Cardiac muscle cell (in vitro differentiated cells and primary cell): ENCODE data around the gene KLF16. TPM values are rescaled to one million over a fixed set of nuclear protein-coding genes. Genes with fewer than 3 reads are reported as not detected.

Source experiments
- DNase-seq, 2 donors: peaks; one replicate each; pipeline versions ENCODE4 v3.0.0 to v3.0.0-alpha.2; 2010 to 2017; ENCODE audit warnings: low read depth in 1 of 2, low spot score in 1 of 2
- H3K27ac ChIP-seq: fragments of 200-600 bp; sonication (generic); 2 replicates; pipeline ENCODE4 v1.5.1; 2016
- H3K27me3 ChIP-seq: fragments of 200-600 bp; sonication (generic); 2 replicates; pipeline ENCODE4 v1.6.0; 2016; ENCODE audit warnings: control low read depth
- H3K36me3 ChIP-seq: fragments of 200-600 bp; sonication (generic); 2 replicates; pipeline ENCODE4 v1.5.1; 2016; ENCODE audit warnings: control low read depth
- H3K4me1 ChIP-seq: fragments of 200-600 bp; sonication (generic); 2 replicates; pipeline ENCODE4 v1.8.1; 2017; ENCODE audit warnings: low read depth, mild to moderate bottlenecking, mixed run types
- H3K4me3 ChIP-seq: fragments of 200-600 bp; sonication (generic); 2 replicates; pipeline ENCODE4 v1.5.1; 2016; ENCODE audit warnings: mild to moderate bottlenecking
- H3K9me3 ChIP-seq: fragments of 200-600 bp; sonication (generic); 2 replicates; pipeline ENCODE4 v1.5.1; 2017; ENCODE audit warnings: low read depth, mild to moderate bottlenecking, control low read depth
- polyA plus RNA-seq: library from polyadenylated mRNA; unstranded; fragments of >200 nt; fragmentation: Nextera tagmentation; extraction: Ambion mirVana; gene quantifications from 2 replicates; pipeline ENCODE4 v1.2.1, GENCODE V29; 2016
- total RNA-seq: library from RNA; depleted of rRNA; stranded (reverse); fragments of >200 nt; gene quantifications from 2 replicates; pipeline ENCODE4 v1.2.3, GENCODE V29; 2016
- TF ChIP-seq, protein P1 (sequence below): IDR thresholded peaks from 2 replicates; pipeline ENCODE4 v1.5.1; 2012; ENCODE audit warnings: low read depth, mild to moderate bottlenecking, low read length

The KLF16 gene
- total and polyA plus RNA-seq, 2 experiments from 2014 or later: 9.1 to 9.3 TPM

DNA sequence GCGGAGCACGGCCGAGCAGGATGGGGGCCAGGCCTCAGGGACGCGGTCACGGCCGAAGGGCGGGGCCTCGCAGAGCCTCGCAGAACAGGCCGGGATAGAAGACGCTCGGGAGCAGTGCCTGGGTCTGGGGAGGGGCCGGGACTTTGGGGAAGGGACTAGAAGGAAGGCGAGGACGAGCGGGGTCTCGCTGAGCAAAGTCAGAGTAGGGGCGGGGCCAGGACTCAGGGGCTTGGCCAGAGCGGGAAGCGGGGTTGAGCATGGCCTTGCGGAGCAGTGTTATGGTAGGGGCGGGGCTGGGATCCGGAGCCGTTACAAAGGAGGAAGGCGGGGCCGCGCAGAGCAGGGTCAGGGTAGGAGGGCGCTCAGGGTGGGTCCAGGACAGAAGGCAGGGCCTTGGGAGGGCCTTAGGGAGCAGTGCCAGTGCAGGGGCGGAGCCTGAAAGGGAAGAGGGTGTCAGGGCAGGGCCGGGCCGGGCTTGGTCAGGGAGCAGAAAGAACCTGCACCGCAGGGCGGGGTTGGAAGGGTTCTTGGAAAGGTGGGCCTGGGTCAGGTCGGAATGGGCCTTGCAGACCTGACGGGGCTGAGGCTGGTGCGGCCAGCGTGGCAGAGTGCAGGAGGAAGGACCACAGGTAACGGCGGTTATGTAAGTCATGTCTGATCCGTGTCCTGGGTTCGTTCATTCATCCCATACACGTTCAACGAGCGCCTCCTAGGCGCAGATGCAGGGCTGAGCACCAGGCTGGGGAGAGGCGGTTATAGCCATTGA, 50.8 kb downstream of the KLF16 start:
- no peaks in the 10 kb centered on the region for H3K27me3 ChIP-seq
- TF ChIP-seq, protein P1, sequence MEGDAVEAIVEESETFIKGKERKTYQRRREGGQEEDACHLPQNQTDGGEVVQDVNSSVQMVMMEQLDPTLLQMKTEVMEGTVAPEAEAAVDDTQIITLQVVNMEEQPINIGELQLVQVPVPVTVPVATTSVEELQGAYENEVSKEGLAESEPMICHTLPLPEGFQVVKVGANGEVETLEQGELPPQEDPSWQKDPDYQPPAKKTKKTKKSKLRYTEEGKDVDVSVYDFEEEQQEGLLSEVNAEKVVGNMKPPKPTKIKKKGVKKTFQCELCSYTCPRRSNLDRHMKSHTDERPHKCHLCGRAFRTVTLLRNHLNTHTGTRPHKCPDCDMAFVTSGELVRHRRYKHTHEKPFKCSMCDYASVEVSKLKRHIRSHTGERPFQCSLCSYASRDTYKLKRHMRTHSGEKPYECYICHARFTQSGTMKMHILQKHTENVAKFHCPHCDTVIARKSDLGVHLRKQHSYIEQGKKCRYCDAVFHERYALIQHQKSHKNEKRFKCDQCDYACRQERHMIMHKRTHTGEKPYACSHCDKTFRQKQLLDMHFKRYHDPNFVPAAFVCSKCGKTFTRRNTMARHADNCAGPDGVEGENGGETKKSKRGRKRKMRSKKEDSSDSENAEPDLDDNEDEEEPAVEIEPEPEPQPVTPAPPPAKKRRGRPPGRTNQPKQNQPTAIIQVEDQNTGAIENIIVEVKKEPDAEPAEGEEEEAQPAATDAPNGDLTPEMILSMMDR: peak; percentile 58
- no peaks in the 10 kb centered on the region for H3K9me3 ChIP-seq
- H3K4me3 ChIP-seq: peak overlapping the region; percentile 45
- no peak overlapping the region for H3K27ac ChIP-seq
- H3K4me1 ChIP-seq: no peaks in the 10 kb centered on the region
- DNase-seq: peak; percentile 94 to 97
- H3K36me3 ChIP-seq: peaks cover 6% of the 10 kb centered on the region

DNA sequence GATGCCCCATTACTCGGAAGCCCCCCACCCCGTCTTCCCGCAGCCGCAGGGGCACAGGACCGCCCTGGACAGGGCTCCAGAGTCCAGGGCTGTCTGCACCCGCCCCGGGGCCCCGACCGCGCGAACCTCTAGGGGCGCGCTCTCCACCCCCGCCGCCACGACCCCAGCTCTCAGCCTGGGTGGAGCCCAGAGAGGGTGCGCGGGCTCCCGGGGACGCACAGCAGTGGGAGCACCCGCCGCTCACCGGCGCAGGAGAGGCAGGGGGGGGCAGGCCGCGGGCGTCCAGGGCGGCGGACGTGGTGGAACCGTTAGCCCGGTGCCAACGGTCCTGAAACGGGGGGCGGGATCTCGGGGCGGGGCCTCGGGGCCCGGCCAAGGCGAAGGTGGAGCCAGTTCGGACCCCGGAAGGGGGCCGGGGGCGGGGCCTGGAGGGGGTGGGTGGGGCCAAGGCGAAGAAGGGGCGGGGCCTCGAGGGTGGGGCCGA, 51.4 kb downstream of the KLF16 start, which contains the start of gene ATP8B3:
TSS of gene ATP8B3 (minus strand) at position 335 of the 484 bp plus-strand sequence. CDS start 540 bp downstream, outside the sequence.
- DNase-seq: no peak
- no peak within 1 kb of the TSS for H3K27ac ChIP-seq
- TF ChIP-seq, protein P1: peak; percentile 8

DNA sequence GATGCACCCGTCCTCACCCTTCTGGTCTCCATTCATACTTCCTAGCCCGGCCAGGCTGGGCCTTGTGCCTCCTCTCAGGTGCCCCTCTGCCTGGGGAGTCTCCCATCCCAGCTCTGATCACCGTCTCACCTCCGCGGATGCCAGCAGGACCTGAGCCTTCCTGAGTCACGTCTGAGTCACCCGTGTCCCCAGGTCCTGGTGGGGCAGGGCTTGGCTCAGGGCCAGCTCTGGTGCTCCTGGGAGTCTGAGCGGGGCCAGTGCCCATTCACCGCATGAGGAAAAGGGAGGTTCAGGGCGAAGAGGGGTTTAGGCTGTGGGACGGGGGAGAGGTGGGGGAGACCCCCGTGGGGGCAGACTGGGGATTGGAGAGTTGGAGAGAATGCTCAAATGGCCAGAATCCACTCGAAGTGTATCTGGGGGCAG, 51.9 kb downstream of the KLF16 start:
- Histone ChIP-seq H3K27ac (no peak overlapping the region), H3K4me1 (no peaks in the 10 kb centered on the region), H3K4me3 (peak overlapping the region; percentile 45), H3K36me3 (peaks cover 6% of the 10 kb centered on the region), H3K9me3 (no peaks in the 10 kb centered on the region), H3K27me3 (no peaks in the 10 kb centered on the region)
- DNase-seq: peak; percentile 14 to 29
- TF ChIP-seq, protein P1: no peak

More for the DNA sequence above, 51.4 kb downstream of the KLF16 start, which contains the start of gene ATP8B3:
- Histone ChIP-seq H3K27me3 (no peaks in the 10 kb centered on the region), H3K36me3 (peaks cover 6% of the 10 kb centered on the region), H3K4me3 (peak within 1 kb of the TSS; percentile 45), H3K4me1 (no peaks in the 10 kb centered on the region), H3K9me3 (no peaks in the 10 kb centered on the region)

DNA sequence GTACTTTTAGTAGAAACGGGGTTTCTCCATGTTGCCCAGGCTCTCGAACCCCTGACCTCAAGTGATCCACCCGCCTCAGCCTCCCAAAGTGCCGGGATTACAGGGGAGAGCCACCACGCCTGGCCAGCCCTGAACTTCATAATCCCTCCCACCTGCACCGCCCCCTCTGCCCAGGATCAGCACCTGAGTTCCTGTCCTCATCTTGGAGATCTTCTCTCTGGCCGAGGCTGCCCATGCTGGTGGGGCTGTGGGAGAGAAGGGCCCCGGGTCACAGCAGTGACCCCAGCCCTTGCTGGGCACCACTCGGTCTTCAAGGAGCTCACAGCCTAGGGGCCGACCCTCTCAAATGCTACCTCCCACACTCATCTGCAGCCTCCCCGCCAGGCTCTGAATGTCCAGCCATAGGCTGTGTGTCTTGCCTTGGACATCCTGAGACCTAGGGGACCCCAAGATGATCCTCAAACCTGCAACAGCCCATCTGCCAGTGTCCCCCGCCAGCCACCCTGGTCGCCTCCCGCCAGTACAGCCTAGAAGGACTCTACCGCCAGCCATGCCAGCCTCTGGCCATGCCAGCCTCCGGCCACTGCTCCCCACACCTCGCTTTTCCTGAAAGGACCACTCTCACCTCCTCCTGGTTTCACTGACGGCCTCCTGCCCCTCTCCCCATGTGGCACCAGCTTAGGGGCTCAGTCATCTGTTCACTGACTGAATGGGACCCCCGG, 52.8 kb downstream of the KLF16 start:
- H3K4me1 ChIP-seq: no peaks in the 10 kb centered on the region
- TF ChIP-seq, protein P1: no peak
- no peak overlapping the region for H3K4me3 ChIP-seq
- H3K9me3 ChIP-seq: no peaks in the 10 kb centered on the region
- H3K27ac ChIP-seq: no peak overlapping the region
- no peak for DNase-seq
- H3K36me3 ChIP-seq: no peaks in the 10 kb centered on the region
- H3K27me3 ChIP-seq: no peaks in the 10 kb centered on the region

DNA sequence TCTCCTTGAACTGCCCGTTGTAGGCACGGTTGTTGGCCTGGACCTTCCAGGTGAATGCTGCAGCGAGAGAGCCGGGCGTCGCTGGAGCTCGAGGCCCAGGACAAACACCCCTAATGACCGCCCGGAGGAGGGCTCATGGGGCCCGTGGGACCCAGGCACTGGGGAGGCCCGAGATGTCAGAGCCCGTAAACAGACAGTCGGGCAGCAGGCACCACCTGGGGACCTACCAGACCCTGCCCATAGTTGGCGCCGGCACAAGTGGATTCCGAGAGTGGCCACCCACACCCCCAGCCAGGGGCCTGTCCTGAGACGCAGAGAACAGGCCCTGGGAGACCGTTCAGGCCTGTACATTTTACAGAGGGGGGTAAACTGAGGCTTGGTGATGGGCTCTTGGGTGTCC, 53.7 kb downstream of the KLF16 start:
- no peak for DNase-seq
- H3K4me3 ChIP-seq: no peak overlapping the region

More for the DNA sequence above, 53.7 kb downstream of the KLF16 start:
- H3K27ac ChIP-seq: no peak overlapping the region
- TF ChIP-seq, protein P1: no peak
- no peaks in the 10 kb centered on the region for H3K27me3 ChIP-seq
- no peaks in the 10 kb centered on the region for H3K9me3 ChIP-seq
- no peaks in the 10 kb centered on the region for H3K36me3 ChIP-seq
- H3K4me1 ChIP-seq: no peaks in the 10 kb centered on the region
